ENCODE measurements around the gene CSMD2.

The CSMD2 gene

GRCh38 chr1:34007760-34008159 is 157.3 kb downstream of the CSMD2 start:
- DNase-seq (ENCODE audit: low read depth in 3 of 3, low spot score in 1 of 3): no peak

- no peak for DNase-seq (ENCODE audit: low read depth in 3 of 3, low spot score in 1 of 3)
These were observed 159.7 kb downstream of the CSMD2 start for GRCh38 chr1:34005309-34005708.

GRCh38 chr1:34002810-34003209 is 162.2 kb downstream of the CSMD2 start:
- DNase-seq (ENCODE audit: low read depth in 3 of 3, low spot score in 1 of 3): no peak

- no peak for DNase-seq (ENCODE audit: low read depth in 3 of 3, low spot score in 1 of 3)
These were observed 167.6 kb downstream of the CSMD2 start for GRCh38 chr1:33997127-33998036.

- no peak for DNase-seq (ENCODE audit: low read depth in 3 of 3, low spot score in 1 of 3)
These were observed 168.7 kb downstream of the CSMD2 start for GRCh38 chr1:33996281-33996680.

GRCh38 chr1:33993301-33993700 is 171.7 kb downstream of the CSMD2 start:
- DNase-seq (ENCODE audit: low read depth in 3 of 3, low spot score in 1 of 3): no peak

- no peak for DNase-seq (ENCODE audit: low read depth in 3 of 3, low spot score in 1 of 3)
These were observed 174.7 kb downstream of the CSMD2 start for GRCh38 chr1:33990281-33990680.

GRCh38 chr1:33988161-33988560 is 176.9 kb downstream of the CSMD2 start:
- no peak for DNase-seq (ENCODE audit: low read depth in 3 of 3, low spot score in 1 of 3)

- DNase-seq (ENCODE audit: low read depth in 3 of 3, low spot score in 1 of 3): no peak
These were observed 178.5 kb downstream of the CSMD2 start for GRCh38 chr1:33986390-33987095.

- DNase-seq (ENCODE audit: low read depth in 3 of 3, low spot score in 1 of 3): no peak
These were observed 179.4 kb downstream of the CSMD2 start for GRCh38 chr1:33985656-33986055.

GRCh38 chr1:33984906-33985565 is 180.0 kb downstream of the CSMD2 start:
- no peak for DNase-seq (ENCODE audit: low read depth in 3 of 3, low spot score in 1 of 3)

- no peak for DNase-seq (ENCODE audit: low read depth in 3 of 3, low spot score in 1 of 3)
These were observed 182.6 kb downstream of the CSMD2 start for GRCh38 chr1:33982419-33982818.

GRCh38 chr1:33979341-33979740 is 185.7 kb downstream of the CSMD2 start:
- no peak for DNase-seq (ENCODE audit: low read depth in 3 of 3, low spot score in 1 of 3)

GRCh38 chr1:33975961-33976360 is 189.1 kb downstream of the CSMD2 start:
- DNase-seq (ENCODE audit: low read depth in 3 of 3, low spot score in 1 of 3): no peak

- DNase-seq (ENCODE audit: low read depth in 3 of 3, low spot score in 1 of 3): no peak
These were observed 191.1 kb downstream of the CSMD2 start for GRCh38 chr1:33973799-33974545.

- no peak for DNase-seq (ENCODE audit: low read depth in 3 of 3, low spot score in 1 of 3)
These were observed 192.2 kb downstream of the CSMD2 start for GRCh38 chr1:33972676-33973395.

GRCh38 chr1:33971913-33972312 is 193.1 kb downstream of the CSMD2 start:
- no peak for DNase-seq (ENCODE audit: low read depth in 3 of 3, low spot score in 1 of 3)

- DNase-seq (ENCODE audit: low read depth in 3 of 3, low spot score in 1 of 3): no peak
These were observed 193.9 kb downstream of the CSMD2 start for GRCh38 chr1:33971018-33971710.

- no peak for DNase-seq (ENCODE audit: low read depth in 3 of 3, low spot score in 1 of 3)
These were observed 194.7 kb downstream of the CSMD2 start for GRCh38 chr1:33970148-33970825.
